ENCODE data around the gene ARPC5L. TPM values are rescaled to one million over a fixed set of nuclear protein-coding genes. Genes with fewer than 3 reads are reported as not detected.

ARPC5L gene
- total RNA-seq, 1 donor from 2014 or later: 53.3 TPM

- DNase-seq (ENCODE audit: low read depth): no peak
- TF ChIP-seq CTCF (conservative IDR thresholded peaks at IDR 0.05; ENCODE audit: low read depth, low read length): no peak
- no peak overlapping the region for H3K4me3 ChIP-seq (ENCODE audit: low read depth, low read length)
These were observed 15.3 kb downstream of the ARPC5L start for GRCh38 chr9:124877021-124877782.

DNA sequence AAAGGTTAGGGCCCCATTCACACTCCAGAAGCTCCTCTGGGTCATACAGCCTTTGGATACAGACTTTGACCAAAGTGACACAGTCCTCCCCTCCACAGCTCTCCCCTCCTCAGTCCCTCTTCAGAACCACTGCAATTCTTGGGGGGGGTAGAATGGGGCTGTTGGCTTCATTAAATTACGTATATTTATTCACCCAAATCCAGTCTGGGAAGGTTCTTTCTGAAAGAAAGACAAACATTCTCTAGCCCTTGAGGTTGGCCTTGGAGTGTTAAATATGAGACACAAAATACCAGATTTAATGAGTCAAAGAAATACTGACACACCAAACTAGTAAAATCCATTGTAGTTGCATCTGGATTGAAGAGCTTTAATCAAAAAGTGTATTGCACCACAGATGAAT is 16.1 kb downstream of the ARPC5L start:
- no peak for DNase-seq (ENCODE audit: low read depth)
- H3K4me3 ChIP-seq (ENCODE audit: low read depth, low read length): no peak overlapping the region
- no peak for TF ChIP-seq CTCF (conservative IDR thresholded peaks at IDR 0.05; ENCODE audit: low read depth, low read length)

- no peak for DNase-seq (ENCODE audit: low read depth)
- no peak overlapping the region for H3K4me3 ChIP-seq (ENCODE audit: low read depth, low read length)
- no peak for TF ChIP-seq CTCF (conservative IDR thresholded peaks at IDR 0.05; ENCODE audit: low read depth, low read length)
These were observed 16.6 kb downstream of the ARPC5L start for GRCh38 chr9:124878518-124878917.

DNA sequence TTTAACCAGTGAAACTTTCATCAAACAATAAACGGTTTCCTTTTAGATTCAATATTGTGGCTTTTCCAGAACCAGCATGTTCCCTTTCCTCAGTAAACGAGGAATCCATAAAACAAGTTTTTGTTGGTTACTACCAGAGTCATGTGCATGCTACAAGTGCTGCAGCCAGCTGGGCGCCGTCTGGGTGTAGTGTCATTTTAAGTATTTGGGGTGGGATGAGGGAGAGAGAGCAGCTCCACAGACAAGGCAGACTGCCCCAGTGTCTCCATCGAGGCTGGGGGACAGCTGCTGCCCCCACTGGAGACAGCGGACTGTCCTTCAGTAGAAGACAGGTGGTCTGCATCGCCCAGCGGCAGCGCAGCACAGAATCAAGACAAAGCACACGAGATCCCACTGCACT is 17.3 kb downstream of the ARPC5L start:
- H3K4me3 ChIP-seq (ENCODE audit: low read depth, low read length): no peak overlapping the region
- TF ChIP-seq CTCF (conservative IDR thresholded peaks at IDR 0.05; ENCODE audit: low read depth, low read length): no peak
- no peak for DNase-seq (ENCODE audit: low read depth)

GRCh38 chr9:124880501-124880900 is 18.6 kb downstream of the ARPC5L start:
- no peak for DNase-seq (ENCODE audit: low read depth)

GRCh38 chr9:124881138-124881743 is 19.3 kb downstream of the ARPC5L start:
- DNase-seq (ENCODE audit: low read depth): no peak
- H3K4me3 ChIP-seq (ENCODE audit: low read depth, low read length): no peak overlapping the region
- no peak for TF ChIP-seq CTCF (conservative IDR thresholded peaks at IDR 0.05; ENCODE audit: low read depth, low read length)

More at GRCh38 chr9:124880501-124880900, 18.6 kb downstream of the ARPC5L start:
- H3K4me3 ChIP-seq (ENCODE audit: low read depth, low read length): no peak overlapping the region
- no peak for TF ChIP-seq CTCF (conservative IDR thresholded peaks at IDR 0.05; ENCODE audit: low read depth, low read length)

DNA sequence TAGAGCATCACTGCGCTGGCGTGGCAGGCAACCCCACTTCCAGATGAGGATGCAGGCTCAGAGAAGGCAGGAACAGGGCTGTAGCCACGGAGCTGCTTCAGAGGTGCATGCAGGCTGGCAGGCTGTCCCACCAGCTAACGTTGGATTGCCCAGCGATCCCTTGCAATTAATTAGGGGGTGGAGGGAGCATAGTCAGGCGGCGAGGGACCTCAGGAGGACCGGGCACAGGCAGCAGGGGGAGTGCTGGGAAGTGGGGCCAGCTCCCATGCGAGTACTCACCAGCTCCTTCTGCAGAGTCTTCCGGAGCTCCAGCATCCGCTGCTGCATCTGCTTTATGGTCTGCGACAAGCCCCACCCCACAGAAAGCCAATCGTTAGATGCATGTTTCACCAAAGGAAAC is 20.3 kb downstream of the ARPC5L start:
- H3K4me3 ChIP-seq (ENCODE audit: low read depth, low read length): no peak overlapping the region
- TF ChIP-seq CTCF (conservative IDR thresholded peaks at IDR 0.05; ENCODE audit: low read depth, low read length): no peak
- DNase-seq (ENCODE audit: low read depth): no peak
